Liver (tissue), 9 donors: ENCODE measurements around the gene TBX5. TPM values are rescaled to one million over a fixed set of nuclear protein-coding genes. Genes with fewer than 3 reads are reported as not detected.

Source experiments
- DNase-seq: peaks from one replicate; pipeline ENCODE4 v3.0.0-alpha.2; 2017; ENCODE audit warnings: low spot score
- H3K27ac ChIP-seq, 2 donors: one replicate each; pipeline ENCODE4 v1.7.0; 2013; ENCODE audit warnings: inconsistent platforms in 2 of 2, low read length in 2 of 2, control low read depth in 1 of 2, low read depth in 1 of 2, mild to moderate bottlenecking in 1 of 2
- H3K27me3 ChIP-seq, 4 donors: one replicate each; pipeline versions ENCODE4 v1.6.1 to v1.7.0; 2013; ENCODE audit warnings: low read length in 3 of 4, inconsistent platforms in 1 of 4, mild to moderate bottlenecking in 1 of 4, moderate library complexity in 1 of 4; ENCODE audit not compliant: control insufficient read depth in 4 of 4, insufficient read depth in 4 of 4
- H3K36me3 ChIP-seq, 4 donors: one replicate each; pipeline versions ENCODE4 v1.6.1 to v1.7.0; 2013; ENCODE audit warnings: low read length in 3 of 4, mild to moderate bottlenecking in 3 of 4, low read depth in 1 of 4, moderate library complexity in 1 of 4; ENCODE audit not compliant: control insufficient read depth in 4 of 4, insufficient read depth in 3 of 4
- H3K4me1 ChIP-seq, 4 donors: one replicate each; pipeline versions ENCODE4 v1.6.1 to v1.7.0; 2013; ENCODE audit warnings: low read length in 3 of 4, mild to moderate bottlenecking in 3 of 4, moderate library complexity in 1 of 4; ENCODE audit not compliant: control insufficient read depth in 4 of 4, insufficient read depth in 4 of 4
- H3K4me3 ChIP-seq, 3 donors: one replicate each; pipeline versions ENCODE4 v1.6.1 to v1.7.0; 2013; ENCODE audit warnings: low read length in 3 of 3, control low read depth in 1 of 3, low read depth in 1 of 3, mild to moderate bottlenecking in 1 of 3
- H3K9ac ChIP-seq, 2 donors: one replicate each; pipeline ENCODE4 v1.7.0; 2013; ENCODE audit warnings: low read length in 2 of 2, mild to moderate bottlenecking in 2 of 2, moderate library complexity in 2 of 2, control low read depth in 1 of 2, low read depth in 1 of 2
- H3K9me3 ChIP-seq, 4 donors: one replicate each; pipeline versions ENCODE4 v1.6.1 to v1.7.0; 2013; ENCODE audit warnings: low read length in 3 of 4; ENCODE audit not compliant: control insufficient read depth in 4 of 4
- CTCF ChIP-seq: fragments of 150-350 bp; IDR thresholded peaks from 2 replicates; pipeline ENCODE4 v1.5.1; 2017; ENCODE audit warnings: improper control_type of control experiment, low read depth, low read length; ENCODE audit not compliant: missing input control
- FOXA1 ChIP-seq: IDR thresholded peaks from 2 replicates; pipeline ENCODE4 v1.6.1; 2016; ENCODE audit warnings: antibody characterized with exemption
- FOXA2 ChIP-seq: IDR thresholded peaks from 2 replicates; pipeline ENCODE4 v1.6.1; 2016; ENCODE audit warnings: antibody characterized with exemption
- JUND ChIP-seq, 2 donors: IDR thresholded peaks; 2 replicates each; pipeline ENCODE4 v1.6.1; 2016; ENCODE audit warnings: antibody characterized with exemption in 2 of 2
- MAX ChIP-seq: IDR thresholded peaks from 2 replicates; pipeline ENCODE4 v1.6.1; 2016; ENCODE audit warnings: antibody characterized with exemption
- RAD21 ChIP-seq, 2 donors: IDR thresholded peaks; 2 replicates each; pipeline ENCODE4 v1.6.1; 2016; ENCODE audit warnings: antibody characterized with exemption in 2 of 2, mild to moderate bottlenecking in 2 of 2
- RXRA ChIP-seq, 2 donors: IDR thresholded peaks; 2 replicates each; pipeline ENCODE4 v1.6.1; 2017 to 2018; ENCODE audit warnings: antibody characterized with exemption in 2 of 2, mild to moderate bottlenecking in 1 of 2
- SP1 ChIP-seq: IDR thresholded peaks from 2 replicates; pipeline ENCODE4 v1.6.1; 2018; ENCODE audit warnings: antibody characterized with exemption, mild to moderate bottlenecking
- YY1 ChIP-seq: IDR thresholded peaks from 2 replicates; pipeline ENCODE4 v1.6.1; 2016; ENCODE audit warnings: antibody characterized with exemption, mild to moderate bottlenecking
- ZBTB33 ChIP-seq: IDR thresholded peaks from 2 replicates; pipeline ENCODE4 v1.6.1; 2016; ENCODE audit warnings: antibody characterized with exemption
- WGBS: extraction: QIAGEN DNeasy Blood & Tissue Kit; methylation state at CpG from one replicate; pipeline ENCODE4 v1.1.7; 2013; 5-methylcytosine and 5-hydroxymethylcytosine counted together
- polyA plus RNA-seq, 2 donors: library from polyadenylated mRNA; stranded (reverse) in 1 of 2; unstranded in 1 of 2; fragments of 200-250 nt in 1 of 2; fragments of >200 nt in 1 of 2; fragmentation: Nextera tagmentation in 1 of 2; extraction: Ambion mirVana in 1 of 2; gene quantifications; one replicate each; pipeline versions ENCODE4 v1.2.1 to v1.2.3, GENCODE V29; 2013 to 2015
- total RNA-seq, 2 donors: library from RNA; depleted of rRNA; stranded (reverse); fragments of >200 nt; gene quantifications; one replicate each; pipeline ENCODE4 v1.2.3, GENCODE V29; 2014
- donor health status: healthy.
- donor health status: healthy.
- donor health status: healthy.
- donor health status: healthy.
- donor health status: healthy.

The TBX5 gene
- total and polyA plus RNA-seq, 4 donors = 0.03 TPM; not detected in 3

- WGBS = 81% methylated on average over 8 of the region's 8 CpGs
- Histone ChIP-seq H3K4me1 (no peaks in the 10 kb centered on the region), H3K4me3 (no peak overlapping the region), H3K27me3 (peaks cover 0 to 3% (median 0%) of the 10 kb centered on the region in 4 donors), H3K36me3 (no peaks in the 10 kb centered on the region), H3K9ac (no peak overlapping the region), H3K27ac (no peak overlapping the region), H3K9me3 (peaks cover 0 to 2% (median 0%) of the 10 kb centered on the region in 4 donors)
- TF ChIP-seq JUND (IDR thresholded peaks at IDR 0.05) (no peak), YY1 (no peak), ZBTB33 (no peak), RXRA (IDR thresholded peaks at IDR 0.05) (no peak), FOXA2 (no peak)
- no peak for DNase-seq
Observed at GRCh38 chr12:114320968-114321367, 85.0 kb downstream of the TBX5 start.

GRCh38 chr12:114320101-114320500 is 85.8 kb downstream of the TBX5 start:
- TF ChIP-seq JUND (IDR thresholded peaks at IDR 0.05) = no peak
- TF ChIP-seq MAX = no peak
- 76% methylated on average over 9 of the region's 9 CpGs for WGBS
- H3K27ac ChIP-seq = no peak overlapping the region
- peaks cover 0 to 3% (median 0%) of the 10 kb centered on the region in 4 donors for H3K27me3 ChIP-seq
- no peak overlapping the region for H3K9ac ChIP-seq
- no peak overlapping the region for H3K4me3 ChIP-seq
- H3K4me1 ChIP-seq = no peaks in the 10 kb centered on the region
- DNase-seq = no peak
- peaks cover 0 to 2% (median 0%) of the 10 kb centered on the region in 4 donors for H3K9me3 ChIP-seq
- no peaks in the 10 kb centered on the region for H3K36me3 ChIP-seq

GRCh38 chr12:114319422-114319821 is 86.5 kb downstream of the TBX5 start:
- Histone ChIP-seq H3K4me3 (no peak overlapping the region), H3K27me3 (peaks cover 0 to 3% (median 0%) of the 10 kb centered on the region in 4 donors), H3K27ac (no peak overlapping the region), H3K9ac (no peak overlapping the region), H3K36me3 (no peaks in the 10 kb centered on the region), H3K4me1 (no peaks in the 10 kb centered on the region), H3K9me3 (peaks cover 0 to 2% (median 0%) of the 10 kb centered on the region in 4 donors)
- 46% methylated on average over 11 of the region's 11 CpGs for WGBS
- DNase-seq = no peak
- TF ChIP-seq FOXA1 (no peak), RAD21 (IDR thresholded peaks at IDR 0.05) (no peak), CTCF (no peak), SP1 (no peak), JUND (IDR thresholded peaks at IDR 0.05) (no peak)

GRCh38 chr12:114318984-114319383 is 87.0 kb downstream of the TBX5 start:
- H3K27ac ChIP-seq = no peak overlapping the region
- H3K36me3 ChIP-seq = no peaks in the 10 kb centered on the region
- 68% methylated on average over 2 of the region's 2 CpGs for WGBS
- no peaks in the 10 kb centered on the region for H3K4me1 ChIP-seq
- TF ChIP-seq SP1 = no peak
- no peak for TF ChIP-seq JUND (IDR thresholded peaks at IDR 0.05)
- H3K9ac ChIP-seq = no peak overlapping the region
- peaks cover 0 to 2% (median 0%) of the 10 kb centered on the region in 4 donors for H3K9me3 ChIP-seq
- no peak for DNase-seq
- H3K4me3 ChIP-seq = no peak overlapping the region
- H3K27me3 ChIP-seq = peaks cover 0 to 3% (median 0%) of the 10 kb centered on the region in 4 donors
